Breast epithelium (tissue), 3 donors: ENCODE data around the gene IGFBPL1.

ENCODE experiments used
- CTCF ChIP-seq, 3 donors: fragments of 450-650 bp; IDR thresholded peaks; one replicate each; pipeline ENCODE4 v1.5.1; 2016 to 2017; ENCODE audit warnings: antibody characterized with exemption in 3 of 3, mild to moderate bottlenecking in 3 of 3, moderate library complexity in 3 of 3
- POLR2AphosphoS5 ChIP-seq, 3 donors: sonication (generic); formaldehyde crosslinking; IDR thresholded peaks; one replicate each; pipeline ENCODE4 v1.6.1; 2017; ENCODE audit warnings: antibody characterized with exemption in 3 of 3

- TF ChIP-seq CTCF (IDR thresholded peaks at IDR 0.05) (no peak), POLR2AphosphoS5 (IDR thresholded peaks at IDR 0.05) (no peak)
These were observed 18.3 kb upstream of the IGFBPL1 start for GRCh38 chr9:38442473-38443096.
